ENCODE data around the gene KIAA1671. TPM values are rescaled to one million over a fixed set of nuclear protein-coding genes. Genes with fewer than 3 reads are reported as not detected.

The KIAA1671 gene
- total RNA-seq, 2 donors from 2014 or later, result 82.5 to 94.3 TPM

DNA sequence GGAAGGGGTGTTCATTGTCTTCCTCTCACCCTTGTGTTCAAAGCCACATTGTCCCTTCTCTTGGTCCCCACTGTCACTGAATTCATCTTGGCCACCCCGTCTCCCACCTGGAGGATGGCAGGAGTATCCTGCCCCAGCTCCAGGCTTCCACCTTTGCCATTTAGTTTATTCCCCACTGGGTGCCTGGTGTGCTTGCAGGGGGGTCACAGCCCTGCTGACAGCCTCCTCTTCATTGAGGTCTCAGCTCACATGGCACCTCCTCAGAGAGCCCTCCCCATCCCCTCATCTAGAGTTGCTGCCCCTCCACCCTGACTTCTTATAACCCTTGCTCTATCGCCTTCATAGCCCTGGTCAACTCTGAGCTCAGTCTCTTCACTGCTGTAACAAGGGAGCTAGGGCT lies 36.6 kb downstream of the KIAA1671 start:
- Histone ChIP-seq H3K9me3 (no peaks in the 10 kb centered on the region), H3K27ac (peak overlapping the region; percentile 80), H3K4me1 (peaks cover 4% of the 10 kb centered on the region), H3K9ac (ENCODE audit: low read depth in 2 of 2, low read length in 2 of 2) (no peak overlapping the region), H3K4me3 (no peak overlapping the region), H3K36me3 (no peaks in the 10 kb centered on the region), H3K27me3 (no peaks in the 10 kb centered on the region)
- TF ChIP-seq, protein P1, sequence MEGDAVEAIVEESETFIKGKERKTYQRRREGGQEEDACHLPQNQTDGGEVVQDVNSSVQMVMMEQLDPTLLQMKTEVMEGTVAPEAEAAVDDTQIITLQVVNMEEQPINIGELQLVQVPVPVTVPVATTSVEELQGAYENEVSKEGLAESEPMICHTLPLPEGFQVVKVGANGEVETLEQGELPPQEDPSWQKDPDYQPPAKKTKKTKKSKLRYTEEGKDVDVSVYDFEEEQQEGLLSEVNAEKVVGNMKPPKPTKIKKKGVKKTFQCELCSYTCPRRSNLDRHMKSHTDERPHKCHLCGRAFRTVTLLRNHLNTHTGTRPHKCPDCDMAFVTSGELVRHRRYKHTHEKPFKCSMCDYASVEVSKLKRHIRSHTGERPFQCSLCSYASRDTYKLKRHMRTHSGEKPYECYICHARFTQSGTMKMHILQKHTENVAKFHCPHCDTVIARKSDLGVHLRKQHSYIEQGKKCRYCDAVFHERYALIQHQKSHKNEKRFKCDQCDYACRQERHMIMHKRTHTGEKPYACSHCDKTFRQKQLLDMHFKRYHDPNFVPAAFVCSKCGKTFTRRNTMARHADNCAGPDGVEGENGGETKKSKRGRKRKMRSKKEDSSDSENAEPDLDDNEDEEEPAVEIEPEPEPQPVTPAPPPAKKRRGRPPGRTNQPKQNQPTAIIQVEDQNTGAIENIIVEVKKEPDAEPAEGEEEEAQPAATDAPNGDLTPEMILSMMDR (IDR thresholded peaks at IDR 0.05), result no peak
- intact Hi-C loops (cut with DNase I), result no loop called here
- no peak for DNase-seq

DNA sequence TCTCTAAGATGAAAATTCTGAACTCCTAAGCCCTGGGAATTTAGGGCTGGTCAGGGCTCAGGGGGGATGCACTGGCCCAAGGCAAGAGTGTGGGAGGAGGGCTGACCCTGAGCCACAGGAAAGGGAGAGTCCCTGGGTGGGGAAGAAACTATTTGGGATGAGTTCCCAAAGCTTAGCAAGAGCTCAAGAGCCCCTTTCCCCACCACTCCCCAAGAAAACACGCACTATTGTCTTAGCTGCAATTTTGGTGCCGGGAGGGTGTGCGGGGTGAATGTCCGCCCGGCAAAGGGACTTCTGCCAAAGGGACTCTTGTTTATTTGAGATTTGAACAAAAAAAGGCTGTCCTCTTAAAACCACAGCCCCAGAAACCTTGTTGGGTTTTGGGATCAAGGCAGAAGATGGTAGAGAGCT lies 37.0 kb downstream of the KIAA1671 start:
- Histone ChIP-seq H3K9me3 (no peaks in the 10 kb centered on the region), H3K4me1 (peaks cover 4% of the 10 kb centered on the region), H3K4me3 (no peak overlapping the region), H3K27me3 (no peaks in the 10 kb centered on the region), H3K9ac (ENCODE audit: low read depth in 2 of 2, low read length in 2 of 2) (no peak overlapping the region), H3K27ac (peak overlapping the region; percentile 80), H3K36me3 (no peaks in the 10 kb centered on the region)
- TF ChIP-seq, protein P1 (IDR thresholded peaks at IDR 0.05), result no peak
- no peak for DNase-seq
- intact Hi-C loops (cut with DNase I), result no loop called here

DNA sequence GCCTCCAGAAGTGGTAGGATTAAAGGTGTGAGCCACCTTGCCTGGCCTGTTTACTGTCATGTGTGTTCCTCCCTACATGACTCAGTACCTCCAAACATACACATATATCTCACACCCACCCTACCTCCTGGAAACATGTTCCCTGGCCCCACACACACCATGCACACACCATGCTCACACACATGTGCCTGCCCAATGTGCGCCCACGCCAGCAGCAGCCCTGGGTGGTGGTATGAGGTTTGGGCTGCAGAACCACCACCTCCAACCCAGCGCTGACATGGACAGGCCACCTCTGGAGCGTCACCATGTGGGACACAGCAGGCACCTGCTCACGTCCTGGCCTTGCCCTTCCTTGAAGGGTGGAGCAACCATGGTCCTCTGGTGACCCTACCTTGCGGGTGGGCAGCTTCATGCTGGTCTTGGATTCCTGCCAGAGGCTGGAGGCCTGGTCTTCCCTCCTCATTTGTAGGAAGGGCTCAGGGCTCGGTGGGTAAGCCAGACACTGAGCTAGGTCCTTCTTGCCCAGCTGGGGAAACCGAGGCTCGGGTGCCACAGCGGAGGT lies 37.9 kb downstream of the KIAA1671 start:
- no peak overlapping the region for H3K4me3 ChIP-seq
- TF ChIP-seq, protein P1 (IDR thresholded peaks at IDR 0.05), result no peak
- intact Hi-C loops (cut with DNase I), result loop anchor here (5.0 kb wide), 1 partner anchor 38 kb away; the partner anchor contains the start of gene KIAA1671
- no peaks in the 10 kb centered on the region for H3K36me3 ChIP-seq
- H3K27ac ChIP-seq, result peak overlapping the region; percentile 80
- no peak for DNase-seq
- peak overlapping the region; percentile 3 to 23 for H3K9ac ChIP-seq (ENCODE audit: low read depth in 2 of 2, low read length in 2 of 2)
- peaks cover 4% of the 10 kb centered on the region for H3K4me1 ChIP-seq
- no peaks in the 10 kb centered on the region for H3K9me3 ChIP-seq
- no peaks in the 10 kb centered on the region for H3K27me3 ChIP-seq

DNA sequence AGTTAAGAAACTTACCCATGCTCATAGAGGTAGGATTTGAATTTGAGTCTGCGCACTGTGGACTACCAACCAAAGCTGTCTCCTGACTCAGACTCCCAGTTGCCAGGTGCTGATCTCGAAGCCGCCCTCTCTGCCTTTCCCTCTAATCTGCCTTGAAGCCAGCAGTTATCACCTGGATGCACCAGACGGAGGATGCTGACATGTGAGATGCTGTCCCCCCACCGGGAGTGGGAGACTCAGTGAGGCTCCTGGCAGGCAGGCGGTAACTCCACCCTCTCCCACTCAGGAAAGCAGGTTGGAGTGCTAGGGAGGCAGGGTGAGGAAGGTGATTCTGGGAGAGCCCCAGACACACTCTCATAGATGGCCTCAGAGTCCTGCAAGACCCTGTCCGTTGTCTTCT lies 40.4 kb downstream of the KIAA1671 start:
- intact Hi-C loops (cut with DNase I), result loop anchor here (5.0 kb wide), 1 partner anchor 41 kb away; the partner anchor contains the start of gene KIAA1671
- H3K27ac ChIP-seq, result peak overlapping the region; percentile 80
- TF ChIP-seq, protein P1 (IDR thresholded peaks at IDR 0.05), result no peak
- no peaks in the 10 kb centered on the region for H3K27me3 ChIP-seq
- no peaks in the 10 kb centered on the region for H3K9me3 ChIP-seq
- peaks cover 16% of the 10 kb centered on the region for H3K4me1 ChIP-seq
- H3K4me3 ChIP-seq, result no peak overlapping the region
- H3K36me3 ChIP-seq, result no peaks in the 10 kb centered on the region
- no peak for DNase-seq
- peak overlapping the region in 1 of 2 donors; percentile 13 for H3K9ac ChIP-seq (ENCODE audit: low read depth in 2 of 2, low read length in 2 of 2)

DNA sequence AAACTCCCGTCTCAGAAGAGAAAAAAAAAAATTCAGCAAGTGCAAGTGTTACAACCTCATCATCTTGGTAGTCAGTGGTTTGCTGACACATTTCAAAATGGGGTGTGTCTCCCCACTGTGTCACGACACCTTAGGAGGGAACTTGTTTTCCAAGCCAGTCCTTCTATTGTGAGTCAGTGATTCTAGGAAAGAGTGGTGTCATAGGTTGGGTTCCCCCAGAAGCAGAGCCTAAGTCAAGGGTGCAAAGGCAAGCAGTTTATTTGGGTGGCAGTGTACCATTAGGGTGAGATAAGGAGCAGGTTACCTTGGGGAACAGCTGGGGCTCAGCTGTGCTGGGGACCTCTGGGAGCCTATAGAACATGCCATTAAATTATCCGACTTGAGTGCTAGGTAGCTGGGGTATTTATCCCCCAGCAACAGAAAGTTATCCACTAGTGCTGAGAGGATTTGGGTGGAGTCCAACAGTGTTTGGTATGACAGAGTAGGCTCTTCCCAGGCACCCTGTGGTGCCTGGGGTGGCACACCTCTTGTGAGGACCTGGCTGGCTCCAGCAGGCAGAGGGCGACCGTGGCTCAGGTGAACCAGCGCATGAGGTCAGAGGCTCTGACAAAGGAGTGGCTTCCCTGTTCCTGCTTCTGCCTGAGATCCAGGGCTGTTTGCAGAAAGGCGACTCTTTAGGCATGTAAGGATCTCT lies 41.7 kb downstream of the KIAA1671 start:
- no peaks in the 10 kb centered on the region for H3K9me3 ChIP-seq
- peak overlapping the region in 1 of 2 donors; percentile 22 for H3K9ac ChIP-seq (ENCODE audit: low read depth in 2 of 2, low read length in 2 of 2)
- peaks cover 16% of the 10 kb centered on the region for H3K4me1 ChIP-seq

More for the DNA sequence above, 41.7 kb downstream of the KIAA1671 start:
- peak; percentile 89 for DNase-seq
- peak overlapping the region; percentile 80 for H3K27ac ChIP-seq
- intact Hi-C loops (cut with DNase I), result loop anchor here (5.0 kb wide), 1 partner anchor 42 kb away; the partner anchor contains the start of gene KIAA1671
- H3K36me3 ChIP-seq, result no peaks in the 10 kb centered on the region
- TF ChIP-seq, protein P1 (IDR thresholded peaks at IDR 0.05), result peak; percentile 35
- H3K4me3 ChIP-seq, result no peak overlapping the region
- no peaks in the 10 kb centered on the region for H3K27me3 ChIP-seq

Data from colonic mucosa (tissue), 4 donors.